Activated naive CD8-positive, alpha-beta T cell treated with anti-CD3 and anti-CD28 coated beads, Interleukin-2, amount 10 ng/mL, durations not matched to agents 7 days and 5 days (primary cell): ENCODE measurements around the gene PSME2. TPM values are rescaled to one million over a fixed set of nuclear protein-coding genes. Genes with fewer than 3 reads are reported as not detected.
A peak's percentile ranks its signal among the peaks of the same experiment; 100 is the strongest.

ENCODE experiments used
- ATAC-seq: fragments of 150-1000 bp; cut with Tn5 transposase; one replicate; pipeline ENCODE4 v1.10.0; 2021; ENCODE audit warnings: low read depth, moderate library complexity
- POLR2A ChIA-PET: fragments of 350-600 bp; sonication (Branson Sonifier 250); formaldehyde crosslinking; loops from one replicate; lab custom pipeline; 2021; ENCODE audit warnings: antibody characterized with exemption; lab: Charles Lee
- DNase-seq: peaks from one replicate; pipeline ENCODE4 v3.0.0; 2021
- H3K27ac Mint-ChIP-seq: one replicate; pipeline ENCODE4 v1.8.0; 2022; ENCODE audit warnings: mild to moderate bottlenecking, mixed read lengths
- H3K27me3 Mint-ChIP-seq: one replicate; pipeline ENCODE4 v1.8.0; 2022; ENCODE audit warnings: mild to moderate bottlenecking, moderate library complexity, mixed read lengths
- H3K36me3 Mint-ChIP-seq: one replicate; pipeline ENCODE4 v1.8.0; 2021; ENCODE audit warnings: mild to moderate bottlenecking, mixed read lengths
- H3K4me1 Mint-ChIP-seq: one replicate; pipeline ENCODE4 v1.8.0; 2021; ENCODE audit warnings: mixed read lengths
- H3K4me3 Mint-ChIP-seq: one replicate; pipeline ENCODE4 v1.8.0; 2022; ENCODE audit warnings: mild to moderate bottlenecking, moderate library complexity, mixed read lengths
- H3K9me3 Mint-ChIP-seq: one replicate; pipeline ENCODE4 v1.8.0; 2021; ENCODE audit warnings: mixed read lengths
- total RNA-seq, 2 experiments: library from RNA; stranded (reverse); gene quantifications; one replicate each; pipeline ENCODE4 v1.2.3, GENCODE V29; 2021

The PSME2 gene
- total RNA-seq, 2 experiments from 2014 or later = 406 to 414 TPM

DNA sequence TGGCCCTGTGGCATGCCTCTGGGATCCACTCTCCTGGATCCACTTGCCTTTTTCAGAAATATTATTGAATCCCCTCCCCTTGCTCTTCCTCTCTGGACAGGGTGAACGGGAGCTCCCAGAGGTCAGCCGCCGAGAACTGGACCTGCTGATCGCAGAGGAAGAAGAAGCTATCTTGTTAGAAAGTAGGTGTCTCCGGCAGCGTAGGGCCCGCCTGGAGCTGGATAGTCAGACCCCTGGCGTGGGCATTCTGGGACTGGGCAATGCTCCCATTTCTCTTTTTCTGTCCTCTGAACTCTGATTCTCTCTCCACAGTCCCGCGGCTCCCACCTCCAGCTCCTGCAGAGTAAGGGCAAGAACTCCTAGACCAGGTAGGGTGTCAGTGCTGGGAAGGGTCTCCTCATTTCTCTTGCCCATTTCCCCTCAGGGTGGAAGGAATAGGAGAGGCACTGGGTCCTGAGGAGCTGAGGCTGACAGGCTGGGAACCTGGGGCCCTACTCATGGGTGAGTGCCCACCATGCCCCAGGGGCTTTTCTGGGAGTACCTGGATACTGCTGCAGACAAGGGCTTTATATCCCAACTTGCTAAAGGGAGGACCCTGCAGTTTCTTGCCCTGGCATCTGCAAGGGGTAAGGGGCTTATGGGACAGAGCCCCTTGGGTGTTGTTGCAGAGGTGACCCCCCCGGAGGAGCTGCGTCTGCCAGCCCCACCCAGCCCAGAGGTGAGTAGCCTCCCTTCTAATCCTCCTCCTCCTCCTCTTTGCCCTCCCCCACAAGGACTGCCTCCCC lies 30.8 kb upstream of the PSME2 start:
- no peak for ATAC-seq
- POLR2A ChIA-PET = interaction anchor here (0.7 to 3.2 kb wide), 2 partner anchors 11 to 17 kb away, joined by 4 to 14 read pairs; partner anchors contain the start of gene IPO4
- no peak for DNase-seq
- no peak overlapping the region for H3K4me3 Mint-ChIP-seq
- H3K4me1 Mint-ChIP-seq = peaks cover 2% of the 10 kb centered on the region
- no peaks in the 10 kb centered on the region for H3K27me3 Mint-ChIP-seq
- peaks cover 18% of the 10 kb centered on the region for H3K36me3 Mint-ChIP-seq
- no peaks in the 10 kb centered on the region for H3K9me3 Mint-ChIP-seq
- no peak overlapping the region for H3K27ac Mint-ChIP-seq

DNA sequence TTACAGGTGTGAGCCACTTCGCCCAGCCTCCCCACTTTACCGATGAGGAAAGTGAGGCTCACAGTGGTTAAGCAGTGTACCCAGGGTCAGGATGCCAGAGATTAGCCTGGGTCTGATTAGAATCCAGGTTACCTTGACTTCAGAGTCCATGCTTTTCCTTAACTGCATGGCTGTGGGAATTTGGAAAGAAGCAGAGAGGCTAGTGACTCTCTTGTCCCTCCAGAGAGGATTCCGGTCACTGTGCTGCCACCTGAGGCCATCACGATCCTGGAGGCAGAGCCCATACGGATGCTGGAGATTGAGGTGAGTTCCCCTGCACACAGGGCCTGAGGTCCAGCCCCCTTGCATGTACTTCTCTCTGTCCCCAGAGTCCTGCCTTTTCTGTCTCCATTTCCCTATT lies 30.2 kb upstream of the PSME2 start:
- no peaks in the 10 kb centered on the region for H3K9me3 Mint-ChIP-seq
- DNase-seq (no peak), ATAC-seq (no peak)
- POLR2A ChIA-PET = interaction anchor here (1.0 to 3.2 kb wide), 2 partner anchors 12 to 29 kb away, joined by 7 to 14 read pairs; partner anchors contain the start of genes IPO4 and RNF31
- peaks cover 18% of the 10 kb centered on the region for H3K36me3 Mint-ChIP-seq
- no peak overlapping the region for H3K4me3 Mint-ChIP-seq
- H3K27ac Mint-ChIP-seq = no peak overlapping the region
- peaks cover 3% of the 10 kb centered on the region for H3K4me1 Mint-ChIP-seq
- H3K27me3 Mint-ChIP-seq = no peaks in the 10 kb centered on the region

DNA sequence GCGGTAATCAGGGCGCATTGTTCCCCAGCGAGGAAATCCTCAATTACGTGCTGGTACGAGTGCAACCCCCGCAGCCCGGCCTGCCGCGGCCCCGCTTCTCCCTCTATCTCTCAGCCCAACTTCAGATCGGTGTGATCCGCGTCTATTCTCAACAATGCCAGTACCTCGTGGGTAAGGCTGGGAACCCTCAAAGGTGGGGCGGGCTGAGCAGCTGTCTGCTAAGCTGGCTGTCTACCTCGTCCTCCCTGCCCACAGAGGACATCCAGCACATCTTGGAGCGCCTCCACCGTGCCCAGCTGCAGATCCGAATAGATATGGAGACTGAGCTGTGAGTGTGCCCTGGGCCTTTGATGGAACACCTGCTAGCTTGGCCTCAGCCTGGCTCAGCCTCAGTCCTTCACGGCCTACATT lies 26.5 kb upstream of the PSME2 start:
- POLR2A ChIA-PET = interaction anchor here (1.0 to 4.7 kb wide), 4 partner anchors 8 to 15 kb away, joined by 3 to 82 read pairs (median 7); partner anchors contain the start of genes IPO4 and IRF9
- H3K4me3 Mint-ChIP-seq = peak overlapping the region; percentile 93
- no peaks in the 10 kb centered on the region for H3K27me3 Mint-ChIP-seq
- H3K9me3 Mint-ChIP-seq = no peaks in the 10 kb centered on the region
- H3K4me1 Mint-ChIP-seq = peaks cover 15% of the 10 kb centered on the region
- DNase-seq (no peak), ATAC-seq (no peak)
- H3K27ac Mint-ChIP-seq = peak overlapping the region; percentile 33
- H3K36me3 Mint-ChIP-seq = peaks cover 26% of the 10 kb centered on the region

DNA sequence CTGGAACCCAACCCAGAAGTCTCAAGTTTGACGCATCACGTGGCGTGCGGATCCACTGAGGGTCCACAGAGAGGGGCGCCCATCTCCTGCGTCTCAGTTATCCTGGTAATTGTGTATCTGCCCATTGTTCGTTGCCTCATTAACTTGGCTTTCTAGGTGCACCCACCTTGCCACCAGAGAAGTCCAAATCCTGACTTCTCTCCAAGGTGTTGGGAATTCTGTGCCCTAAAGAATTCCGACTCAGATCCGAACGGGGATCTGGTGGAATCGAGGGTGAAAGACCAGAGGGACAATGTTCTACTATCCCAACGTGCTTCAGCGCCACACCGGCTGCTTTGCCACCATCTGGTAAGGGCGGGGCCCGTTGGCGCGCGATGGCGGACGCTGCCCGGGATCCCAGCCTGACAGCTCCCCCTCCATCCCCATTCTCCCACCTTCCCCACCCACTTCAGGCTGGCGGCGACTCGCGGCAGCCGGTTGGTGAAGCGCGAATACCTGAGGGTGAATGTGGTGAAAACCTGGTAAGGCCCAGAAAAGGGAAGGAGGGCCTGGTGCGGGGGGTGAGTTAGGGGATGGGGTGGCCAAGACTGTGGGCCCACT lies 26.0 kb upstream of the PSME2 start:
- Mint-ChIP-seq H3K4me1 (peaks cover 16% of the 10 kb centered on the region), H3K27me3 (no peaks in the 10 kb centered on the region), H3K27ac (peak overlapping the region; percentile 60), H3K4me3 (peak overlapping the region; percentile 93), H3K36me3 (peaks cover 30% of the 10 kb centered on the region), H3K9me3 (no peaks in the 10 kb centered on the region)
- DNase-seq = no peak
- POLR2A ChIA-PET = interaction anchor here (1.0 to 4.7 kb wide), 8 partner anchors 8 to 41 kb away, joined by 3 to 82 read pairs (median 10); partner anchors contain the start of genes CHMP4A, IPO4, IRF9 and RNF31
- ATAC-seq = no peak

DNA sequence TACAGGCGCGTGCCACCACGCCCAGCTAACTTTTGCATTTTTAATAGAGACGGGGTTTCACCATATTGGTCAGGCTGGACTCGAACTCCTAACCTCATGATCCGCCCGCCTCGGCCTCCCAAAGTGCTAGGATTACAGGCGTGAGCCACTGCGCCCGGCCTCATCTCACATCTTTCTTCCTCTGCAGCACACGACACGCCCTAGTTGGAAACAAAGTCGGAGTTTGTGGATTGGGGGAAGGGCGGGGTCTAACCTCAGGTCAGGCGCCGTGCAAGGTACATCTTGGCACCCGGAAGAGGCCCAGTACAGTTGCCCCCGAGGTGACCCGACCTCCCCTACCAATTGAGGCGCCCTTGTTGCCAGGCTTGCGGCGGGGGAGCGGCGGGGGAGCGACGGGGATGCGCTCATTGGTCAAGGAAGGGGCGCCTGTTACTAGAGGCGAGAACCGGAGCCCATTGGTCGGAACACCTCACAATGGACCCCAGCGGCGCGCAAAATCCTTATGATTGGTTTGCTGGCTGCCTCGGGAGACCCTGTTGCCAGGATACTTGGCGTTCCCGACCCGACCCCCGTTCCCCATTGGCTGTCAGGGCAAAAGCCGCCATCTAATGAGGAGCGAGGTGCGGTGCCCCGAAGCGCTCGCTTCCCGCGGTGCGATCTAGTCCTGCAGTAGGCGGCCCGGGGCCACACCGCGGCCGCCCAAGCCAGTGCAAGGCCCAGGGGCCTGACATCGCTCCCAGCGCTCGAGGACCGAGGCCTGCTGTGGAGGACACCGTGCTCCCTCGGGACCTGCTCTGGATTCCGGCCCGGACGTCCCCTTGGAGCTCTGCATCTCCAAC lies 25.2 kb upstream of the PSME2 start, which contains the start of gene REC8:
Gene REC8, plus strand, starts transcription at position 659 of the 839 bp plus-strand sequence. CDS start 473 bp downstream, outside the sequence.
- Mint-ChIP-seq H3K4me3 (peak within 1 kb of the TSS; percentile 93), H3K36me3 (peaks cover 28% of the 10 kb centered on the region), H3K27ac (peak within 1 kb of the TSS; percentile 88), H3K9me3 (no peaks in the 10 kb centered on the region), H3K4me1 (peaks cover 19% of the 10 kb centered on the region), H3K27me3 (no peaks in the 10 kb centered on the region)
- DNase-seq (peak; percentile 78), ATAC-seq (peak; percentile 86)
- POLR2A ChIA-PET = interaction anchor here (0.6 to 4.7 kb wide), 10 partner anchors 9 to 151 kb away, joined by 3 to 82 read pairs (median 6); partner anchors contain the start of genes CHMP4A, DCAF11, IRF9 and NRL

DNA sequence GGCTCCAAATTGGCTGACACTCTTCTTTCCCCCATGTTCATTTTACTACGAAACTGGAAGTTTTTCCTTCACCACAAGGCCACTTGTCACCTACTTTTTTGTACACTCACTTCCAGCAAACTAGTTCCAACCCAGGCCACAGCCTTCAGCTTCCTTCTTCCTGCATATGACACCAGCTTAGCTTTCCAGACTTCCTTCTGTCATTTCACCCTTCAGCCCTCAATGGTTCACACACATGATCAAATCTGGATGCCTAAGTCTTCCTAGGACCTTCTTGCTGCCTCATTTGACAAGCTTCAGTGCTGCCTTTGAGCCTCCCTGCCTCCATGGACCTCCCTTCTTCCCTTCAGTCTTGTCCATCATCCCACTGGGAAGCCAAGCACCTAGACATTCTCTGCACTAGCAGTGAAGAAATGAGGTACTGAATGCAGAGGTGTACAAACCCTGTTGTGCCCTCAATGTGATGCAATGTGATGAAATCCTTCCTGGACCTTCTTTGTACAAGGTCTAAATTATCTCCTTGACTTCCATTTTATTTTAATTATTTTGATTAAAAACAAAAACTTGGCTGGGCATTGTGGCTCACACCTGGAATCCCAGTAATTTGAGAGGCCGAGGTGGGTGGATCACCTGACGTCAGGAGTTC lies 21.2 kb upstream of the PSME2 start:
- peak overlapping the region; percentile 21 for H3K27ac Mint-ChIP-seq
- ATAC-seq = no peak
- no peak for DNase-seq
- POLR2A ChIA-PET = interaction anchor here (1.5 kb wide), 1 partner anchor 28 kb away, joined by 9 read pairs; the partner anchor contains the start of gene TM9SF1
- peaks cover 53% of the 10 kb centered on the region for H3K36me3 Mint-ChIP-seq
- H3K4me1 Mint-ChIP-seq = peaks cover 43% of the 10 kb centered on the region
- H3K4me3 Mint-ChIP-seq = no peak overlapping the region
- H3K27me3 Mint-ChIP-seq = no peaks in the 10 kb centered on the region
- no peaks in the 10 kb centered on the region for H3K9me3 Mint-ChIP-seq

DNA sequence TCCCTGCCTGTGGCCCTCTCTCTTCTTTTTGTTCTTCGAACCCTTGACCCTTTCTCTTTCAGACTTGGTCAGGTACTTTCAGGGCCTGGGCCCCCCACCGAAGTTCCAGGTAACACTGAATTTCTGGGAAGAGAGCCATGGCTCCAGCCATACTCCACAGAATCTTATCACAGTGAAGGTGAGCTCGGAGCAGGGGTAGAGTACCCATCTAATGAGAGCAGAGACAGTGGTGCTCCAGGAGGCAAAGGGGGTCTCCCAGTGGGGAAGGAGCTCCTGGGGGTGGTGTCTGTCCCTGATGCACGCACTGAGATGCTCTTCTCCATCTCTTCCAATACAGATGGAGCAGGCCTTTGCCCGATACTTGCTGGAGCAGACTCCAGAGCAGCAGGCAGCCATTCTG lies 19.4 kb upstream of the PSME2 start:
- ATAC-seq (no peak), DNase-seq (no peak)
- Mint-ChIP-seq H3K27ac (no peak overlapping the region), H3K4me1 (peaks cover 50% of the 10 kb centered on the region), H3K9me3 (no peaks in the 10 kb centered on the region), H3K36me3 (peaks cover 66% of the 10 kb centered on the region), H3K4me3 (no peak overlapping the region), H3K27me3 (no peaks in the 10 kb centered on the region)
- POLR2A ChIA-PET = interaction anchor here (0.9 to 2.3 kb wide), 9 partner anchors 14 to 105 kb away, joined by 3 to 15 read pairs (median 6); partner anchors contain the start of genes DCAF11, EMC9, IPO4 and NRL

DNA sequence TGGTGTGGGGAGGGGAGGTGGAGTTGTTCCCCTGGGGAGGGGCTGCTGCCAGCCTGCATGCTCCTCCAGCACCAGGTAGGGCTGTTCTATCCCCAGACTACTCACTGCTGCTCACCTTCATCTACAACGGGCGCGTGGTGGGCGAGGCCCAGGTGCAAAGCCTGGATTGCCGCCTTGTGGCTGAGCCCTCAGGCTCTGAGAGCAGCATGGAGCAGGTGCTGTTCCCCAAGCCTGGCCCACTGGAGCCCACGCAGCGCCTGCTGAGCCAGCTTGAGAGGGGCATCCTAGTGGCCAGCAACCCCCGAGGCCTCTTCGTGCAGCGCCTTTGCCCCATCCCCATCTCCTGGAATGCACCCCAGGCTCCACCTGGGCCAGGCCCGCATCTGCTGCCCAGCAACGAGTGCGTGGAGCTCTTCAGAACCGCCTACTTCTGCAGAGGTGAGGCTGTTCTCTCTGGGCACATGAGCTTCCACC lies 18.1 kb upstream of the PSME2 start:
- no peak for DNase-seq
- no peak for ATAC-seq
- POLR2A ChIA-PET = interaction anchor here (1.0 to 2.3 kb wide), 12 partner anchors 11 to 82 kb away, joined by 3 to 15 read pairs (median 6); partner anchors contain the start of genes DCAF11, EMC9, FITM1 and IPO4
- Mint-ChIP-seq H3K27ac (peak overlapping the region; percentile 100), H3K36me3 (peaks cover 69% of the 10 kb centered on the region), H3K4me1 (peaks cover 56% of the 10 kb centered on the region), H3K9me3 (no peaks in the 10 kb centered on the region), H3K4me3 (no peak overlapping the region), H3K27me3 (no peaks in the 10 kb centered on the region)

DNA sequence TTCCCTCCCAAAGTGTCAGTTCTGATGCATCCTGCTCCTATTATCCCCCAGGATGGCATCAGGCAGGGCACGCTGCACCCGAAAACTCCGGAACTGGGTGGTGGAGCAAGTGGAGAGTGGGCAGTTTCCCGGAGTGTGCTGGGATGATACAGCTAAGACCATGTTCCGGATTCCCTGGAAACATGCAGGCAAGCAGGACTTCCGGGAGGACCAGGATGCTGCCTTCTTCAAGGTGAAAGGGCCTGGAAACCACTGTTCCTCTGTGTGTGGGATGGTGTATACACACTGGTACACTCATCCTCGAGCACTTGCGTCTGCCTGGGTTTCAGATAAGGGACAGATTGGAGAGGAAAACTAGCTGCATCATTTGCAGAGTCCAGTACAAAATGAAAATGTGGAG lies 15.7 kb upstream of the PSME2 start:
- H3K4me1 Mint-ChIP-seq = peaks cover 50% of the 10 kb centered on the region
- peak overlapping the region; percentile 97 for H3K4me3 Mint-ChIP-seq
- DNase-seq (no peak), ATAC-seq (no peak)
- peak overlapping the region; percentile 100 for H3K27ac Mint-ChIP-seq
- peaks cover 69% of the 10 kb centered on the region for H3K36me3 Mint-ChIP-seq
- POLR2A ChIA-PET = interaction anchor here (0.6 to 4.8 kb wide), 28 partner anchors 10 to 268 kb away, joined by 3 to 347 read pairs (median 12); partner anchors contain the start of genes CARMIL3, CBLN3, CHMP4A and CIDEB
- no peaks in the 10 kb centered on the region for H3K27me3 Mint-ChIP-seq
- H3K9me3 Mint-ChIP-seq = no peaks in the 10 kb centered on the region

DNA sequence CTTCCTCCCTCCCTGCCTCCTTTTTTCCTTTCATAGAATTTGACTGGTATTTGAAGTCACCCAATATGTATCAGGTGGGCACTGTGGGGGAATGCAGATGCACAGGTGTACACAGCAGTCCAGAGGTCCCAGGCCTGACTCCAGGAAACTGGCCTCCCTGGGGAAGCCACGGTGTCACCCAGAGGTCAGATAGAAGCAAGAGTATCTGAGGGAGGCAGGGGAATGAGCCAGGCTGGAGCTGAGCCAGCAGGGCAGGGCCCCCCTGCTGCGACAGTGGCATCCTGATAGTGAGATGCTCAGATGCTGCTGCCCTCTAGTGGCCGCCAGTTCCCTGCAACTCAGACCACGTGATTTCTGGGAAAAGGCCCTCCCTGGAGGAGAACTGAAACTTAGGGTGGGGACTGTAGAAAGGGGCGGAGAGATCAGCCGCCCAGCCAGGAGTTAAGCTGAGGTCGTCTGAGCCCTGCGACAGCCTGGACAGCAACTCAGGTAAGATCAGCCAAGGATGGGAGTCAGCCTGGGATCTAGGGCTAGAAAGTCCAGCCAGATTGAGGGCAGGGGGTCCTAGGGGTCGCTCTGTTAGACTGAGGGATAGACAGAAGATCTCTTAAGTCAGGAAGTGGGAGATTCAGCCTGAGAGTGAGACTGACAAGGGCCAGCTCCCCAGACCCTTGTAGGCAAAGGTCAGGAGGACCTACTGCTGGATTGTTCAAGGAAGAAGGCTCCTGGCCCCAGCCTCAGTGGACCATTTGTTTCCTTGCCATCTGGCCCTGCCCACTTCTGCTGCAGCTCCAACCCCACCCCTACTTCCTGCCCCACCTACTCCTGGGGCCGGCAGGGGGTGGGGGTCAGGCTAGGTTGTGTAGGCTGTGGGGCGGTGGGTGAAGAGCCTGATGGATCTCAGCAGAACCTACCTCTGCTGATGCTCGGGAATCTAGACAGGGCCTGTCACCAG lies 14.7 kb upstream of the PSME2 start, which contains the start of gene IRF9:
Gene IRF9, plus strand, starts transcription at position 416 of the 955 bp plus-strand sequence. CDS start 880 bp downstream, outside the sequence.
- peak within 1 kb of the TSS; percentile 97 for H3K4me3 Mint-ChIP-seq
- H3K27me3 Mint-ChIP-seq = no peaks in the 10 kb centered on the region
- H3K27ac Mint-ChIP-seq = peak within 1 kb of the TSS; percentile 100
- peaks cover 47% of the 10 kb centered on the region for H3K4me1 Mint-ChIP-seq
- no peaks in the 10 kb centered on the region for H3K9me3 Mint-ChIP-seq
- peaks cover 73% of the 10 kb centered on the region for H3K36me3 Mint-ChIP-seq
- POLR2A ChIA-PET = interaction anchor here (0.6 to 4.8 kb wide), 34 partner anchors 11 to 551 kb away, joined by 3 to 347 read pairs (median 11); partner anchors contain the start of genes CARMIL3, CBLN3, CHMP4A and CIDEB
- peak; percentile 98 for DNase-seq
- peak; percentile 87 for ATAC-seq

DNA sequence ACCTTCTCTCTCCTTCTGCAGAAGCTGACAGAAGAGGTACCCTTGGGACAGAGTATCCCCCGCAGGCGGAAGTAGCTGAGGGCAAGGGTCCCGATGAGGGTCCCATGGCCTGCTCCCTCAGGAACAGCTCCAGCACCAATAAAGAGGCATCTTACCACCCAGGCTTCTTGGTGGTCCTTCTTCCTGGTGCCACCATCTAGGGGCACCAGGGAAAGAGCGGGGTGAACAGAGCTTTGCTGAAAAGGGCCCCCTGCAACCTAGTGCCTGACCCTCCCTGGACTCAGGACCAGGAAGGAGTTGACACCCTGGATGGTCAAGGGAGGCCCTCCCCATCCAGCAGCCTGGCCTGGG lies 14.1 kb upstream of the PSME2 start:
- peak overlapping the region; percentile 100 for H3K27ac Mint-ChIP-seq
- DNase-seq (no peak), ATAC-seq (no peak)
- H3K36me3 Mint-ChIP-seq = peaks cover 72% of the 10 kb centered on the region
- H3K4me1 Mint-ChIP-seq = peaks cover 43% of the 10 kb centered on the region
- no peaks in the 10 kb centered on the region for H3K9me3 Mint-ChIP-seq
- no peaks in the 10 kb centered on the region for H3K27me3 Mint-ChIP-seq
- POLR2A ChIA-PET = interaction anchor here (0.8 to 4.8 kb wide), 26 partner anchors 11 to 270 kb away, joined by 3 to 347 read pairs (median 14); partner anchors contain the start of genes CARMIL3, CBLN3, CHMP4A and DCAF11
- H3K4me3 Mint-ChIP-seq = peak overlapping the region; percentile 37
